RPMI7951 (cell line): ENCODE data around the gene HADHB. TPM values are rescaled to one million over a fixed set of nuclear protein-coding genes. Genes with fewer than 3 reads are reported as not detected.

Experiments used
- DNase-seq: peaks from one replicate; pipeline ENCODE4 v3.0.0-alpha.2; 2012; ENCODE audit warnings: low read depth
- total RNA-seq: library from RNA; depleted of rRNA; stranded (reverse); fragments of >200 nt; shearing (Covaris generic); gene quantifications from 2 replicates; pipeline ENCODE4 v1.2.3, GENCODE V29; 2014; rRNA removed

Gene HADHB
- 110 and 121 TPM in 2 replicates for total RNA-seq

DNA sequence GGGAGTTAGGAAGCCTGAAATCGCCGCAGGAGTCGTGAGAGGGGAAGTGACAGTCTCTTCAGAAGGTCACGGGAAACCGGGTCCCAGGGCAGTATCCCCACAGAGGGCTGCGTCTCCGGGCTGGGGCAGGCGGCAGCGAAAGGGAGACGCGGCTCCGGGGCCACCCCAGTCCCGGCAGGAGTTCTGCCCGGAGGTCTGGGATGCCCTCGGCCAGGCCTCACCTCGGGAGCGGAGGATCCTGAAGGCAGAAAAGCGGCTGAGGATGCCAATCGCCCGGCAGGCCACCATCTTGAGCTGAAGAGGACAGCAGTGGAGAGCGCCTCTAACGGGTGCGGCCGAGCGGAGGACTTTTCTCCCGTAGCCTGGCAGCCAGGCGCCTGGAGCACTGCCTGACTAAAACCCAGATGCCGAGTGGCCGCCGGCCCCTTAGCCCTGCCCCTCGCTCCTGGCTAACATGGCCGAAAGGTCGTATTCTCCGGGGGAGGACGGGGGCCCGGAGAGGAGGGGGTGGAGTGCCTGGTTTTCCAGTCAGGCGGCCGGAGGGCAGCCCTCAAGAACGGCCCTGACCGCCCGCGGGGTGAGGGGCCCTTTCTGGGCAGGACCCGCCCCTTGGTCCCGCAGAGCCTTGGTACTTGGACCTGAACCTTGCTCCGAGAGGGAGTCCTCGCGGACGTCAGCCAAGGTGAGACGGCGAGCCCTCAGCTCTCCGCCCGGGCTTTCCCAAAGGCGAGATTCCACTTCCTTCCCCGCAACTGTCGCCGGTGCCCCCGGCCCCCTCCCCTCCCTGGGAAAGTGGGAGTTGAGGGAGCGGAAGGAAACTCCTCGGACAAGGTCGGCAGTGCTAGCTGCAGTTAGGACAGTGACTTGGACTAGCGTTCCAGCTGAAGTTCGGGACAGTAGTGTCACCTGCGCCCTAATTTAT lies at the start of gene HADHB, which contains the start of gene HADHA:
Gene HADHB (plus strand): TSS at position 631 of the 922 bp plus-strand sequence. CDS start 9,316 bp downstream, outside the sequence.
Gene HADHA (minus strand): TSS at position 324 of the 922 bp plus-strand sequence. CDS start 36 bp downstream, at position 288.
- DNase-seq = peak; percentile 93

DNA sequence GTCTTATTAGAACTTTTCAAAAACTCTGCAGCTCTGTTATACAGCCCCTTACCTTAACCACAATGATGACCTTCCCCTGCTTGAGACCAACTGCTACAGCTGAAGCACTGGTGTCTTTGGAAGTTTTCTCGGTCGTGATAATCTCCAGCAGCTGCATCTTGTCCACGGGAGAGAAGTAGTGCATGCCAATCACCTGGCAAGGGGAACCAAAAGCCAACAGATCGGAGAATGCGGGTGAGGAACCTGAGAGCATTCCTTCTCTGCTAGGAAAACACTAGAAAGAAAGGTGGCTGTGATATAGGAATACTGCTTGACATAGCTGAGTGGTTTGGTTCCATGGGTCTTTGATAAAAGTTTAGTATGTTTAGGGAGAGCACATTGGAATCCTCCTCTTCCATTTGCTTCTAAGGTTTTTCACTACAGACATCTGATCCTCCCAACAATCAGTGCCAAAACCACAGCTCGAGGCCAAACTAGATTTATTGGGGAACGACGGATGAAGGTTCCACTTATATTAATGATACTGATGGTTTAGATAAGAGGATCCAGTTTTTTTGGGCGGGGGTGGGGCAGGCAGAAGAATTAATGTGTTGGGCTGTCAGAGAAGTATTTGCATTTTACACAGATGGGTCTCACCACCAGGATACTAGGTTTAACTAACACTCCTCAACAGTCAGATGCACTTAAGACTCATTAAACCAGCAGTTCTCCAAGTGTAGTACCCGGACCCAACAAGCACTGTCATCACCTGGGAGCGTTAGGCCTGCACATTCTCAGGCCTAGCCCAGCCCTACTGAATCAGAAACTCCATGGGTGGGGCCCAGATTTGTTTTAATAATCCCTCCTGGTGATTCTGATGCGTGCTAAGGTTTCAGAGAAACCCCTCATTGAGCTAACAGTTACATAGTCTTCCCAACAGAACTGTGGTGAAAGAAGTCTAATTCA lies 49.4 kb upstream of the HADHB start:
- DNase-seq = no peak

- peak; percentile 14 for DNase-seq
Observed at GRCh38 chr2:26196683-26197418, 47.9 kb upstream of the HADHB start.

DNA sequence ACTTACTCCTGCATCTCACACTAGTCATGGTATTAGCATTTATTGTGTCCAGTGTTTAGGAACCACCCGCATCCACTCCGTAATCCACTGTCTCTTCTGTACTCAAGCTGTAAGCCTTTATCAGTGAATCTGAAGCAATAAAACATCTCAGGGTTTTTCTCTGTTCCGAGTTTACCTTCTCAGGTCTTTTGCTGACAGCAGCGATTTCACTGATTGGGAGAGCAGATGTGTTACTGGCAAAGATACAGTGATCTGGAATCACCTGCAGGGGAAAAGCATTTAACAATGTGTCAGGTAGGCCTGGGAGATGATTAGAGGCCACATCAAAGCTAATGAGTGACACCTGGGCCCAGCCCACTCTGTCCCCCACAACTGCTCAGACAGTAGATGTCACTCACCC lies 47.2 kb upstream of the HADHB start:
- DNase-seq = no peak

GRCh38 chr2:26202981-26203490 lies 41.7 kb upstream of the HADHB start:
- DNase-seq = no peak

GRCh38 chr2:26203906-26204305 lies 40.8 kb upstream of the HADHB start:
- DNase-seq = no peak

DNA sequence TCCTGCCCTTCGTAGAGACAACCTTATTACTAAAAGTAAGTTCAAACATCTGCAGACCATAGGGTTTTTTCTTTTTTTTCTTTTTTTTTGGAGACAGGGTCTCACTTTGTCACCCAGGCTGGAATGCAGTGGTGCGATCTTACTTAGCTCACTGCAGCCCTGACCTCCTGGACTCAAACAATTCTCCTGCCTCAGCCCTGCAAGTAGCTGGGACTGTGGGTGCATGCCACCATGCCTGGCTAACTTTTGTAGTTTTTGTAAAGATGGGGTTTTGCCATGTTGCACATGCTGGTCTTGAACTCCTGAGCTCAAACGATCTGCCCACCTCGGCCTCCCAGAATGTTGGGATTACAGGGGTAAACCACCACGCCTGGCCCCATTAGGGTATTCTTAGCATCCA lies 32.7 kb upstream of the HADHB start:
- DNase-seq = no peak

GRCh38 chr2:26214759-26215158 lies 30.0 kb upstream of the HADHB start:
- DNase-seq = no peak

- no peak for DNase-seq
Observed at GRCh38 chr2:26215833-26216232, 28.9 kb upstream of the HADHB start.

GRCh38 chr2:26216587-26216986 lies 28.2 kb upstream of the HADHB start:
- no peak for DNase-seq

DNA sequence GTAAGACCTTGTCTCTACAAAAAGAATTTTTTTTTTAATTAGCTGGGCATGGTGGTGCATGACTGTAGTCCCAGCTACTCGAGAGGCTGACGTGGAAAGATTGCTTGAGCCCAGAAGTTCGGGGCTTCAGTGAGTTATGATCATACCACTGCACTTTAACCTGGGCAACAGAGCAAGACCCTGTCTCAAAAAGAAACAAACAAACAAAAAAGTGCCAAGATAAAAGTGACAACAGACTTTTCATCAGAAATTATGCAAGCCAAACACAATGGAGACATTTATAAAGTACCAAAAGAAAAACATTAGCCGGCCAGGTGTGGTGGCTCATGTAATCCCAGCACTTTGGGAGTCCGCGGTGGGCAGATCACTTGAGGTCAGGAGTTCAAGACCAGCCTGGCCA lies 27.0 kb upstream of the HADHB start:
- no peak for DNase-seq

- no peak for DNase-seq
Observed at GRCh38 chr2:26223018-26223417, 21.7 kb upstream of the HADHB start.

- DNase-seq = no peak
Observed at GRCh38 chr2:26224095-26224494, 20.6 kb upstream of the HADHB start.

DNA sequence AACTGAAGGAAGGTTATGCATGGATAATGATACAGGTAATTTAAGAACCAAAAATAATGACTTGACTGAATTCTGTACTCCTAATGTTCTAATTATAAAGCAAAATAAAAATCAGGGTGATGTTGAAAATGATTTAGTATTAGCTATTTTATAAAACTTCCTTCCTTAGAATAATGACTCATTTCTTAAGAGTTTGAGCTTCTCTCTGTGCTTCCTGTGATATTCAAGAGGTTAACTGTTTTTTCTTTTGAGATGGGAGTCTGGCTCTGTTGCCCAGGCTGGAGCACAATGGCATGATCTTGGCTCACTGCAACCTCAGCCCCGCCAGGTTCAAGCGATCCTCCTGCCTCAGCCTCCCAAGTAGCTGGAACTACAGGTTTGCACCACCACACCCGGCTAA lies 15.1 kb upstream of the HADHB start:
- no peak for DNase-seq

- no peak for DNase-seq
Observed at GRCh38 chr2:26230806-26231205, 13.9 kb upstream of the HADHB start.

GRCh38 chr2:26235089-26235488 lies 9.7 kb upstream of the HADHB start:
- DNase-seq = peak; percentile 5

DNA sequence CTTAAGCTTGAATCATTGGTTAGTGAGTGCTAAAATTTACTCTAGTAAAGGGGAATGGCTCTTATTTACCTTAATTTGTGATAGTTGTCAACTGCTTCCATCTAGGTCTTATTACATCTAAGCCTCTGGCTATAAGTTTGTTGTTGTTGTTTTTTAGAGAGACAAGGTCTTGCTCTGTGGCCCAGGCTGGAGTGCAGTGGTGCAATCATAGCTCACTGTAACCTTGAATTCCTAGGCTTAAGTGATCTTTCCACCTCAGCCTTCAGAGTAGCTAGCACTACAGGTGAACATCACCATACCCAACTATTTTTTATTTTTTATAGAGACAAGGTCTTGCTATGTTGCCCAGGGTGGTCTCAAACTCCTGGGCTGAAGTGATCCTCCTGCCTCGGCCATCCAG lies 6.9 kb upstream of the HADHB start:
- DNase-seq = no peak

DNA sequence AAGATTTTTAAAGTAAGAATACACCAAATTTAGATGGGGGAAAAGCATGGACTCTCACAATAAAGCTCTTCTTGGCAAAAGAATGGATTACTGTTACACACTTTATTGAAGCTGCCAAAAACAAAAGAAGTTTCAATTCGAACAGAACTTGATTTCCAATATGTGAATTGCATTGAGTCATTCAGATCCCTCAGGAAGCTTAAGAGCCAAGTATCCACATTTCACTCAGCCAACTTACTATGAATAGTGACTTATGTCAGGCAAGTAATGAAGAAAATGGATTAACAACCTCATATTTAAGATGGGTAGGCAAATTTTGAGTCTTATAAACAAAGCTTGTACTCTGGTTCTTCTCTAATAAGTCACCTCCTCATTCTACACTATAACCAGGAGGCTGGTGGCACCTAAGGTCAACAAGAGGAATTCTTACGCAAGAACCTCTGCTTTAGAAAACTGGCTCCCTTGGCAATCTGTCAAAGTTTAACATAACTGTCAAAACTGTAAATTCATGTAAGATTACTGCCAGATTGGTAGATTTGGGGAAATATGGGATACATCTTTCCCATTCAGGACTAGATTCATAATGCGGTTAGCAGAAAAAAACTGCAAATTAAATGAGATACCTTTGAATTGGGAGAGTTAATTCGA lies 6.3 kb upstream of the HADHB start:
- no peak for DNase-seq

DNA sequence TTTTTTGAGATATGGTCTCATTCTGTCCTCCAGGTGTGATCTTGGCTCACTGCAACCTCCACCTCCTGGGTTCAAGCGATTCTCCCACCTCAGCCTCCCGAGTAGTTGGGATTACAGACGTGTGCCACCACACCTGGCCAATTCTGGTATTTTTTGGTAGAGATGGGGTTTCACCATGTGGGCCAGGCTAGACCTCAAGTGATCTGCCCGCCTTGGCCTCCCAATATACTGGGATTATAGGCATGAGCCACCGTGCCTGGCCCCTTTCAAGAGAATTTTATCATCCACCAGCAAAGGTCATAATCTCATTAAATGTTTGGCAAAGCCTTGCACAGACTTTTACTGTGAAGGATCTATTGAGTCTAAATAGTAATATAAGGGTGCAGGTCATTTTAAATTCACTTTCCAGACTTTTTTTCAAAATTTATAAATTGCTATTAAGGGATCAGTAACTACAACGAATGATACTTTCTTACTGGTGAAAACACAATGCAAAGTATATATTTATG lies 2.8 kb upstream of the HADHB start:
- no peak for DNase-seq

GRCh38 chr2:26243470-26244308 lies 1.1 kb upstream of the HADHB start:
- DNase-seq = peak; percentile 31
